PC-9 (cell line): ENCODE measurements around the gene IGF2R. TPM values are rescaled to one million over a fixed set of nuclear protein-coding genes. Genes with fewer than 3 reads are reported as not detected.

Experiments
- BruUV-seq: library from RNA; stranded (reverse); fragments of 400-500 nt; replicated peaks from 2 replicates; lab custom pipeline; 2021; lab: Mats Ljungman, UMichigan
- CTCF ChIA-PET: fragments of 300-600 bp; sonication (Branson Sonifier 250); formaldehyde crosslinking; loops from one replicate; lab custom pipeline; 2022; ENCODE audit warnings: antibody characterized with exemption; lab: Charles Lee
- POLR2A ChIA-PET: fragments of 300-600 bp; sonication (Branson Sonifier 250); formaldehyde crosslinking; loops from one replicate; lab custom pipeline; 2022; ENCODE audit warnings: antibody characterized with exemption; ENCODE audit not compliant: unreplicated experiment; lab: Charles Lee
- DNase-seq, 2 experiments: peaks; one replicate each; pipeline versions ENCODE4 v3.0.0 to v3.0.0-alpha.2; 2015 to 2022; ENCODE audit warnings: mixed read lengths in 1 of 2
- H2AFZ ChIP-seq: fragments of 200-600 bp; sonication (generic); 2 replicates; pipeline ENCODE4 v1.8.1; 2017; ENCODE audit warnings: antibody characterized with exemption
- H3F3A ChIP-seq: fragments of 200-600 bp; sonication (generic); 2 replicates; pipeline ENCODE4 v1.8.1; 2017; ENCODE audit warnings: antibody characterized with exemption, mild to moderate bottlenecking, low read depth; ENCODE audit not compliant: insufficient read depth
- H3K27ac ChIP-seq: fragments of 200-600 bp; sonication (generic); 2 replicates; pipeline ENCODE4 v1.6.1; 2016; ENCODE audit warnings: mixed run types
- H3K27me3 ChIP-seq: fragments of 200-600 bp; sonication (generic); 2 replicates; pipeline ENCODE4 v1.6.1; 2016; ENCODE audit warnings: low read depth, mixed run types; ENCODE audit not compliant: insufficient read depth
- H3K36me3 ChIP-seq: fragments of 200-600 bp; sonication (generic); 2 replicates; pipeline ENCODE4 v1.6.1; 2016; ENCODE audit warnings: low read depth, mixed run types
- H3K4me1 ChIP-seq: fragments of 200-600 bp; sonication (generic); replicated peaks from 2 replicates; pipeline ENCODE4 v1.6.1; 2016; ENCODE audit warnings: mixed run types; ENCODE audit not compliant: insufficient read depth
- H3K4me2 ChIP-seq: fragments of 200-600 bp; sonication (generic); 2 replicates; pipeline ENCODE4 v1.6.1; 2017; ENCODE audit warnings: mixed run types
- H3K4me3 ChIP-seq: fragments of 200-600 bp; sonication (generic); 2 replicates; pipeline ENCODE4 v1.6.1; 2016; ENCODE audit warnings: mixed run types
- H3K79me2 ChIP-seq: fragments of 200-600 bp; sonication (generic); 2 replicates; pipeline ENCODE4 v1.6.1; 2017; ENCODE audit warnings: low read depth, mixed run types
- H3K9me2 ChIP-seq: fragments of 200-600 bp; sonication (generic); 2 replicates; pipeline ENCODE4 v1.8.1; 2017; ENCODE audit warnings: mild to moderate bottlenecking; ENCODE audit not compliant: insufficient read depth
- H3K9me3 ChIP-seq: fragments of 200-600 bp; sonication (generic); 2 replicates; pipeline ENCODE4 v1.8.1; 2016; ENCODE audit warnings: low read depth; ENCODE audit not compliant: insufficient read depth
- H4K20me1 ChIP-seq: fragments of 200-600 bp; sonication (generic); 2 replicates; pipeline ENCODE4 v1.8.1; 2017; ENCODE audit not compliant: insufficient read depth
- EZH2 ChIP-seq: fragments of 200-600 bp; sonication (generic); IDR thresholded peaks from 2 replicates; pipeline ENCODE4 v1.8.0; 2017; ENCODE audit warnings: antibody characterized with exemption, low read depth
- intact Hi-C: fragments of 100-400 bp; cut with micrococcal nuclease; formaldehyde crosslinking; loops from one replicate; pipeline ENCODE4 v1.10.0; 2022; ENCODE audit not compliant: unreplicated experiment
- total RNA-seq: library from RNA; stranded (reverse); gene quantifications from 2 replicates; pipeline ENCODE4 v1.2.3, GENCODE V29; 2021
- TF ChIP-seq, protein P1 (sequence below): fragments of 200-600 bp; sonication (generic); conservative IDR thresholded peaks from 2 replicates; pipeline ENCODE4 v1.6.1; 2017; ENCODE audit warnings: mixed run types, antibody characterized with exemption, mild to moderate bottlenecking, moderate library complexity

The IGF2R gene
- total RNA-seq, 1 experiment from 2014 or later: 53.1 TPM

DNA sequence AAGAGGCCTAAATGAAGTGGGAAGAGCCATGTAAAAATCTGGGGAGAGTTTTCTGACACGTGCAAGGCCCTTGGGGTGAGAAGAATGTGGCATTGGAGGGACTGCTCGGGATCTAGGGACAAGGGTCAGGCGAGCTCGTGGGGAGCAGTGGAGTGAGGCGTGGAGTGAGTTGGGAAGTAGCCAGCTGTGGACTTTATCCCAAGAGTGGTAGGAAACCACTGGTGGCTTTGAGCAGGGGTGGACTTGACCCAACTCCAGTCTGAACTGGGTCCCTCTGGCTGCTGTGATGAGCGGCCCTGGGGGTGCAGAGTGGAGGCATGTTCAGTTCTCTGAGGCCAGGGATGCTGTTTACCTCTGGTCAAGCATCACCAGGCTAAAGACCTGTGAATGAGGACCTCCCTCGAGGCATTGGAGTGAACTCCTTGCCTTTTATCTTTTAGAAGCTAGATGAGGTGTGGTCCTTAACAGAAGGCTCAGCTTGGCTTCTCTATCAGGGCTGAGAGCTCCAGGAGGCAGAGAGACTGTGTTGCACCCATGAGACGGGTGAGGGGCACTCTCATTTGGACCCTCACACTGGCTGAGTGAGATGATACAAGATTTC, 173.3 kb downstream of the IGF2R start:
- no peak overlapping the region for H2AFZ ChIP-seq
- TF ChIP-seq EZH2: no peak
- TF ChIP-seq, protein P1, sequence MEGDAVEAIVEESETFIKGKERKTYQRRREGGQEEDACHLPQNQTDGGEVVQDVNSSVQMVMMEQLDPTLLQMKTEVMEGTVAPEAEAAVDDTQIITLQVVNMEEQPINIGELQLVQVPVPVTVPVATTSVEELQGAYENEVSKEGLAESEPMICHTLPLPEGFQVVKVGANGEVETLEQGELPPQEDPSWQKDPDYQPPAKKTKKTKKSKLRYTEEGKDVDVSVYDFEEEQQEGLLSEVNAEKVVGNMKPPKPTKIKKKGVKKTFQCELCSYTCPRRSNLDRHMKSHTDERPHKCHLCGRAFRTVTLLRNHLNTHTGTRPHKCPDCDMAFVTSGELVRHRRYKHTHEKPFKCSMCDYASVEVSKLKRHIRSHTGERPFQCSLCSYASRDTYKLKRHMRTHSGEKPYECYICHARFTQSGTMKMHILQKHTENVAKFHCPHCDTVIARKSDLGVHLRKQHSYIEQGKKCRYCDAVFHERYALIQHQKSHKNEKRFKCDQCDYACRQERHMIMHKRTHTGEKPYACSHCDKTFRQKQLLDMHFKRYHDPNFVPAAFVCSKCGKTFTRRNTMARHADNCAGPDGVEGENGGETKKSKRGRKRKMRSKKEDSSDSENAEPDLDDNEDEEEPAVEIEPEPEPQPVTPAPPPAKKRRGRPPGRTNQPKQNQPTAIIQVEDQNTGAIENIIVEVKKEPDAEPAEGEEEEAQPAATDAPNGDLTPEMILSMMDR: no peak
- no TSS peak for BruUV-seq
- intact Hi-C loops: no loop called here
- H4K20me1 ChIP-seq: no peaks in the 10 kb centered on the region
- H3K4me1 ChIP-seq: peaks cover 22% of the 10 kb centered on the region
- no peaks in the 10 kb centered on the region for H3K79me2 ChIP-seq
- CTCF ChIA-PET: no interaction called here
- H3K27ac ChIP-seq: no peak overlapping the region
- H3K4me3 ChIP-seq: no peak overlapping the region
- peaks cover 10% of the 10 kb centered on the region; the same call in 1 of the 2 replicates for H3F3A ChIP-seq
- H3K4me2 ChIP-seq: no peak overlapping the region
- no peaks in the 10 kb centered on the region for H3K27me3 ChIP-seq
- no peak for DNase-seq
- POLR2A ChIA-PET: no interaction called here
- peaks cover 4% of the 10 kb centered on the region; the same call in 1 of the 2 replicates for H3K9me3 ChIP-seq
- H3K9me2 ChIP-seq: no peaks in the 10 kb centered on the region; the same call in 1 of the 2 replicates
- no peaks in the 10 kb centered on the region for H3K36me3 ChIP-seq

DNA sequence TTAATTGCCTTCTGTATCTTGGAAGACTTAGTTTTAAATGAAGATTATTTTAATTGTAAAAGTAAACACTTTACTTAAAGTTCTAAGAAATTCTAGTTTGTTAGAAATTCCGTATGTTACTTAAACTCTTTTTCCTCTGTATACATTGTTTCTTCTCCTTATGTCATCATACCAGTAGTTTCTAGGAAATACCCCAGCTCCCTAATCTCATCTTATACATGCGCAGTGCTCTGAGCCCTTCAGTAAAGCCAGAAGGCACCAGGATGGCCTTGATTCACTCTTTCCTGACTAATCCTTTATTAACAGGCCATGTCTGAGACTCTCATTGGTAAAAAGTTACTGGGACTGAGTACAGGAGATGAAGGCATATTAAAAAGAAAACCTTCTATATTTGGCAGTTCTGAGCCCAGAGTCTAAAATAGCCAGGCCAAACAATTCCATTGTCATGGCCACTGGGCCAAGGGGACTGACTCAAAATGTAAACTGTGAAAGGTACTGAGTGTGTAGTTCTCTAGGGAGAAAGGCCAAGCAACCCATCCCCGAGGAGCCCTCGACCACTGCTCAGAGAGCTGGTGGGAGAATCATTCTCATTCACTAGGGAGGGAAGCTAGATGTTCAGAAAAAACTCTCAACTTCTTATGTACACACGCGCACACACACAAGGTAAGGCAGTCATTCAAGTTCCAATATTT, 177.7 kb downstream of the IGF2R start:
- H3K36me3 ChIP-seq: no peaks in the 10 kb centered on the region
- no TSS peak for BruUV-seq
- no peak overlapping the region for H2AFZ ChIP-seq
- H3K9me2 ChIP-seq: no peaks in the 10 kb centered on the region; the same call in 1 of the 2 replicates
- no peak overlapping the region for H3K4me3 ChIP-seq
- no peaks in the 10 kb centered on the region for H3F3A ChIP-seq
- no peak for DNase-seq
- ChIA-PET POLR2A (no interaction called here), CTCF (no interaction called here)
- H3K4me1 ChIP-seq: no peaks in the 10 kb centered on the region
- H3K4me2 ChIP-seq: no peak overlapping the region
- TF ChIP-seq EZH2: no peak
- TF ChIP-seq, protein P1: no peak
- H3K27ac ChIP-seq: no peak overlapping the region
- intact Hi-C loops: no loop called here
- no peaks in the 10 kb centered on the region for H3K27me3 ChIP-seq
- H3K9me3 ChIP-seq: peaks cover 4% of the 10 kb centered on the region; the same call in 1 of the 2 replicates
- H4K20me1 ChIP-seq: no peaks in the 10 kb centered on the region
- H3K79me2 ChIP-seq: no peaks in the 10 kb centered on the region

DNA sequence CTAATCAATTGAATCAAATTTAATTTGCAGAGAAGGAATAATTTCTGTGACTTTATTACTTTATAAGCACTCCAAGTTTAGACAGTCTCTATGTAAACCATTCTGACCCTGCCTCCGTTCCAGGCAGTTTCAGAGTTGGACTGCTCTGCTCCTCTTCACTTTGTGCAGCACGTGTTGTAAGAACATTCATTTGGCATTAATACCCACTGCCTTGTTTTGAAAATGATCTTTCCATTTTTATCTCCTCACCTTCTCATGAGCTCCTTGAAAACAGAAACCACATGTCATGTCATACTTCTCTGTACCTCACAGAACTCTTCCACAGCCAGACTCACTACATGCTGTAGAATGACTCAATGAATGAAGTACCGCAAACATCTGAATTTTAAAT, 178.3 kb downstream of the IGF2R start:
- ChIA-PET POLR2A (no interaction called here), CTCF (no interaction called here)
- DNase-seq: no peak
- no peaks in the 10 kb centered on the region for H4K20me1 ChIP-seq
- H3K27me3 ChIP-seq: no peaks in the 10 kb centered on the region
- H2AFZ ChIP-seq: no peak overlapping the region
- no peak overlapping the region for H3K27ac ChIP-seq
- no peaks in the 10 kb centered on the region; the same call in 1 of the 2 replicates for H3K9me2 ChIP-seq
- intact Hi-C loops: no loop called here
- H3K79me2 ChIP-seq: no peaks in the 10 kb centered on the region
- no peak overlapping the region for H3K4me2 ChIP-seq
- no peak overlapping the region for H3K4me3 ChIP-seq
- no TSS peak for BruUV-seq
- H3F3A ChIP-seq: no peaks in the 10 kb centered on the region
- no peaks in the 10 kb centered on the region for H3K4me1 ChIP-seq
- no peaks in the 10 kb centered on the region for H3K36me3 ChIP-seq
- no peak for TF ChIP-seq EZH2
- TF ChIP-seq, protein P1: no peak
- peaks cover 4% of the 10 kb centered on the region; the same call in 1 of the 2 replicates for H3K9me3 ChIP-seq
